ENCODE data around the gene ISG15. TPM values are rescaled to one million over a fixed set of nuclear protein-coding genes. Genes with fewer than 3 reads are reported as not detected.

The ISG15 gene
- polyA plus RNA-seq, 1 of the 3 experiments (the other 2 are of a cell fraction) = 28.6 TPM

DNA sequence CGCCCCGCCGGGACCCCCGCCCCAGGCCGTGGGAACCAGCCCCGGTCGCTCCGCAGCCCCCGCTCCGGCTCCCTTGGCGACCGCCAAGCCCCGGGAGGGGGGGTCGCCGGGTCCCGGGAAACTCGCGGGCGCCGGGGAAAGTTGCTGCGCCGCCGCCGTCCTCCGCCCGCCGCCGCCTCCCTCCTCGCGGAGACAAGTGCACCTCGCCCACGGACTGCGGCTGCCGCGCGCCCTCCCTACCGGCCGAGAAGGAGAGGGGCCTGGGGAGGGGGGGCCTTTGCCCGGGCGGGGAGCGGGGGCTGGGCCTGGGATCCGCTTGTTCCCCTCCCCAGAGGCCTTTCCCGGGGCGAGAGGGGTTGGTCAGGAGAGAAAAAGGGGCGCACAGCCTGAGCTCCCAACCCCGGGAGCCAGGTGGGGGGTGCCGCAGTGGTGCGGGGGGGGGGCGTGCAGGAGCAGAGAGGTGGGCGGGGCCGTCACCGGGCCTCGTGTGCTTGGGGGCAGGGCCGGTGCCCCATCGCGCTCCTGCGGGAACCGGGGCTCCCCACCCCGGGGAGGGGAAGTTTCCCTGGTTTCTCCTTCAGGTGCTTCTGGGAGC, 7.2 kb downstream of the ISG15 start:
- H3K9me3 ChIP-seq = no peaks in the 10 kb centered on the region
- H2AFZ ChIP-seq (ENCODE audit: low read depth) = no peak overlapping the region
- no peaks in the 10 kb centered on the region for H3K9me2 ChIP-seq
- peak; percentile 71 for DNase-seq
- ChIA-PET POLR2A (no interaction called here), CTCF (interaction anchor here (1.0 to 6.0 kb wide), 6 partner anchors 12 to 255 kb away, joined by 3 to 52 read pairs (median 5); partner anchors contain the start of gene PERM1)
- no peaks in the 10 kb centered on the region for H3K27me3 ChIP-seq (ENCODE audit: insufficient read depth)
- WGBS (ENCODE audit: low lambda C conversion rate) = 5% methylated on average over 11 of the region's 59 CpGs
- H3K4me1 ChIP-seq (ENCODE audit: control insufficient read depth in 1 of 2, insufficient read depth in 2 of 2, low read depth in 1 of 2, low read length in 1 of 2) = peaks cover 0 to 10% of the 10 kb centered on the region in 2 experiments; a peak in 1 of 4 replicates
- no peak for TF ChIP-seq TAF1 (IDR thresholded peaks at IDR 0.05; ENCODE audit: borderline replicate concordance, low read depth, low read length)
- TF ChIP-seq NRF1 (IDR thresholded peaks at IDR 0.05; ENCODE audit: low read depth, low read length) = no peak
- TF ChIP-seq RFX5 (IDR thresholded peaks at IDR 0.05; ENCODE audit: low read length) = no peak
- TF ChIP-seq, protein P1, sequence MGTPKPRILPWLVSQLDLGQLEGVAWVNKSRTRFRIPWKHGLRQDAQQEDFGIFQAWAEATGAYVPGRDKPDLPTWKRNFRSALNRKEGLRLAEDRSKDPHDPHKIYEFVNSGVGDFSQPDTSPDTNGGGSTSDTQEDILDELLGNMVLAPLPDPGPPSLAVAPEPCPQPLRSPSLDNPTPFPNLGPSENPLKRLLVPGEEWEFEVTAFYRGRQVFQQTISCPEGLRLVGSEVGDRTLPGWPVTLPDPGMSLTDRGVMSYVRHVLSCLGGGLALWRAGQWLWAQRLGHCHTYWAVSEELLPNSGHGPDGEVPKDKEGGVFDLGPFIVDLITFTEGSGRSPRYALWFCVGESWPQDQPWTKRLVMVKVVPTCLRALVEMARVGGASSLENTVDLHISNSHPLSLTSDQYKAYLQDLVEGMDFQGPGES (IDR thresholded peaks at IDR 0.05; ENCODE audit: low read depth, low read length) = no peak
- no peak for TF ChIP-seq YY1 (IDR thresholded peaks at IDR 0.05; ENCODE audit: low read depth)
- TF ChIP-seq RCOR1 (IDR thresholded peaks at IDR 0.05; ENCODE audit: low read length) = no peak
- TF ChIP-seq EP300 (IDR thresholded peaks at IDR 0.05; ENCODE audit: borderline replicate concordance in 1 of 2, low read depth in 1 of 2, low read length in 1 of 2) = no peak
- TF ChIP-seq, protein P2, sequence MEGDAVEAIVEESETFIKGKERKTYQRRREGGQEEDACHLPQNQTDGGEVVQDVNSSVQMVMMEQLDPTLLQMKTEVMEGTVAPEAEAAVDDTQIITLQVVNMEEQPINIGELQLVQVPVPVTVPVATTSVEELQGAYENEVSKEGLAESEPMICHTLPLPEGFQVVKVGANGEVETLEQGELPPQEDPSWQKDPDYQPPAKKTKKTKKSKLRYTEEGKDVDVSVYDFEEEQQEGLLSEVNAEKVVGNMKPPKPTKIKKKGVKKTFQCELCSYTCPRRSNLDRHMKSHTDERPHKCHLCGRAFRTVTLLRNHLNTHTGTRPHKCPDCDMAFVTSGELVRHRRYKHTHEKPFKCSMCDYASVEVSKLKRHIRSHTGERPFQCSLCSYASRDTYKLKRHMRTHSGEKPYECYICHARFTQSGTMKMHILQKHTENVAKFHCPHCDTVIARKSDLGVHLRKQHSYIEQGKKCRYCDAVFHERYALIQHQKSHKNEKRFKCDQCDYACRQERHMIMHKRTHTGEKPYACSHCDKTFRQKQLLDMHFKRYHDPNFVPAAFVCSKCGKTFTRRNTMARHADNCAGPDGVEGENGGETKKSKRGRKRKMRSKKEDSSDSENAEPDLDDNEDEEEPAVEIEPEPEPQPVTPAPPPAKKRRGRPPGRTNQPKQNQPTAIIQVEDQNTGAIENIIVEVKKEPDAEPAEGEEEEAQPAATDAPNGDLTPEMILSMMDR (IDR thresholded peaks at IDR 0.05) = no peak
- no peak for TF ChIP-seq JUND (IDR thresholded peaks at IDR 0.05)
- peak overlapping the region; percentile 82; the same call in 1 of the 2 replicates for H3K4me2 ChIP-seq
- H3K9ac ChIP-seq = no peak overlapping the region; the same call in 1 of the 2 replicates
- no peaks in the 10 kb centered on the region for H4K20me1 ChIP-seq (ENCODE audit: insufficient read depth)
- H3F3A ChIP-seq (replicated peaks; ENCODE audit: insufficient read depth) = no peaks in the 10 kb centered on the region
- H3K79me2 ChIP-seq (ENCODE audit: insufficient read depth) = no peaks in the 10 kb centered on the region
- peak overlapping the region in 1 of 2 experiments; percentile 28; a peak in 1 of 4 replicates for H3K27ac ChIP-seq (ENCODE audit: low read depth in 2 of 2, low read length in 1 of 2)
- H3K4me3 ChIP-seq (ENCODE audit: low read depth in 2 of 2, low read length in 1 of 2) = peak overlapping the region; percentile 56 to 73
- peaks cover 0 to 4% of the 10 kb centered on the region in 2 experiments for H3K36me3 ChIP-seq (replicated peaks in 1 of 2; ENCODE audit: control insufficient read depth in 1 of 2, insufficient read depth in 2 of 2, low read length in 1 of 2)

DNA sequence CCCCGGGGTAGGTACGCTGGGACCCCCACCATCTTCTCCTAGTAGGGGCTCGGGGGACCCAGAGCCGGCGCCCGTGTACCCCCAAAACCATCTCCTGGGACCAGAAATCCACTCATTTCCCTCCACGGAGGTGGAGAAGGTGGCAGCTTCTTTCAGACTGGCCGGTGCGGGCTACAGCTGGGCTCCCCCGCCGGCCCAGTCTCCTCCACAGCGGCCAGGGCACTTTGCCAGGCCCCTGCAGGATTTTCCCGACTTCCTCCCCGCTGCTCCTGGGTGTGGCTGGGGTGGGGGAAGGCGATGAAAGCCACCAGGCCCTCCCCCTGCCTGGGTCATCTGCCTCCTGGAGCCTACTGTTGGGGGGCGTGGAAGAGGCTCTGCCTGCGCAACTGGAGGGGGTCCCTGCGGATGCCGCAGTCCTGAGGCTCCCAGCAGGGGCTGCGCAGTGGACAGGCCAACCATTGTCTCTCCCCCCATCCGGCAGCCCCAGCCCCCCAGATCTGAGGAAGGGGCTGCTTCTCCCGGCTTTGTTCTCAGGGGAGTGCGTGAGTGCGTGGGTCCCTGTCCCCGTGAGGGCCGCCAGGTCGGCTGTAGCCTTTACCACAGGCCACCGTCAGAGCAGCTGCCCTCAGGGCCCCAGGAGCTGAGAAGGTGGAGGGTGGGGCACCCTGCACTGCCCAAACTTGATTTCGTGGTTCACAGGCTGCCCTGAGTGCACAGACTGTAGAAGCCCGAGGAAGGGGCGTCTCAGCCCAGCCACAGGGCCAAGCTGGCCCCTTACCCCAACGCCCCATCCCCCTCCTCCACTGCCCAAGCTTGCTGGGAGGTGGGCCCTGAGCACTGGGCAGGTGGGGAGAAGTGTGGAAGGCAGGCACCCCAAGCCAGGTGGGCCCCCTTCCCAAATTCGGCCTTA, 8.0 kb downstream of the ISG15 start:
- DNase-seq = peak; percentile 75
- Histone ChIP-seq H4K20me1 (ENCODE audit: insufficient read depth) (no peaks in the 10 kb centered on the region), H3F3A (replicated peaks; ENCODE audit: insufficient read depth) (no peaks in the 10 kb centered on the region), H2AFZ (ENCODE audit: low read depth) (no peak overlapping the region), H3K79me2 (ENCODE audit: insufficient read depth) (no peaks in the 10 kb centered on the region), H3K9me3 (no peaks in the 10 kb centered on the region), H3K9me2 (no peaks in the 10 kb centered on the region), H3K4me3 (ENCODE audit: low read depth in 2 of 2, low read length in 1 of 2) (peak overlapping the region; percentile 37 to 73; a peak in 3 of 4 replicates), H3K9ac (no peak overlapping the region), H3K36me3 (replicated peaks in 1 of 2; ENCODE audit: control insufficient read depth in 1 of 2, insufficient read depth in 2 of 2, low read length in 1 of 2) (peaks cover 0 to 4% of the 10 kb centered on the region in 2 experiments), H3K4me1 (ENCODE audit: control insufficient read depth in 1 of 2, insufficient read depth in 2 of 2, low read depth in 1 of 2, low read length in 1 of 2) (peaks cover 0 to 10% of the 10 kb centered on the region in 2 experiments; a peak in 1 of 4 replicates), H3K4me2 (peak overlapping the region; percentile 82; the same call in 1 of the 2 replicates), H3K27me3 (ENCODE audit: insufficient read depth) (no peaks in the 10 kb centered on the region), H3K27ac (ENCODE audit: low read depth in 2 of 2, low read length in 1 of 2) (peak overlapping the region in 1 of 2 experiments; percentile 28; a peak in 1 of 4 replicates)
- ChIA-PET POLR2A (no interaction called here), CTCF (interaction anchor here (1.0 to 6.0 kb wide), 8 partner anchors 12 to 270 kb away, joined by 3 to 52 read pairs (median 6); partner anchors contain the start of gene PERM1)
- 37% methylated on average over 5 of the region's 33 CpGs for WGBS (ENCODE audit: low lambda C conversion rate)
- TF ChIP-seq CHD2 (IDR thresholded peaks at IDR 0.05; ENCODE audit: low read length, partially characterized antibody) (no peak), MEF2A (IDR thresholded peaks at IDR 0.05; ENCODE audit: borderline replicate concordance, low read depth) (no peak), EZH2phosphoT487 (IDR thresholded peaks at IDR 0.05; ENCODE audit: borderline replicate concordance, low read depth) (no peak), GABPA (IDR thresholded peaks at IDR 0.05; ENCODE audit: low read depth) (no peak), SMC3 (IDR thresholded peaks at IDR 0.05; ENCODE audit: low read depth, low read length) (no peak), NFIC (IDR thresholded peaks at IDR 0.05; ENCODE audit: borderline replicate concordance) (no peak; the same call in 1 of the 2 replicates)
- TF ChIP-seq, protein P3, sequence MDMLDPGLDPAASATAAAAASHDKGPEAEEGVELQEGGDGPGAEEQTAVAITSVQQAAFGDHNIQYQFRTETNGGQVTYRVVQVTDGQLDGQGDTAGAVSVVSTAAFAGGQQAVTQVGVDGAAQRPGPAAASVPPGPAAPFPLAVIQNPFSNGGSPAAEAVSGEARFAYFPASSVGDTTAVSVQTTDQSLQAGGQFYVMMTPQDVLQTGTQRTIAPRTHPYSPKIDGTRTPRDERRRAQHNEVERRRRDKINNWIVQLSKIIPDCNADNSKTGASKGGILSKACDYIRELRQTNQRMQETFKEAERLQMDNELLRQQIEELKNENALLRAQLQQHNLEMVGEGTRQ (IDR thresholded peaks at IDR 0.05; ENCODE audit: borderline replicate concordance, low read depth, low read length) = no peak
